Fibroblast of skin of scalp (primary cell): Measurements from ENCODE around the gene LTA.

Experiments used
- DNase-seq: peaks from one replicate; pipeline ENCODE4 v3.0.0-alpha.2; 2013

LTA gene

DNA sequence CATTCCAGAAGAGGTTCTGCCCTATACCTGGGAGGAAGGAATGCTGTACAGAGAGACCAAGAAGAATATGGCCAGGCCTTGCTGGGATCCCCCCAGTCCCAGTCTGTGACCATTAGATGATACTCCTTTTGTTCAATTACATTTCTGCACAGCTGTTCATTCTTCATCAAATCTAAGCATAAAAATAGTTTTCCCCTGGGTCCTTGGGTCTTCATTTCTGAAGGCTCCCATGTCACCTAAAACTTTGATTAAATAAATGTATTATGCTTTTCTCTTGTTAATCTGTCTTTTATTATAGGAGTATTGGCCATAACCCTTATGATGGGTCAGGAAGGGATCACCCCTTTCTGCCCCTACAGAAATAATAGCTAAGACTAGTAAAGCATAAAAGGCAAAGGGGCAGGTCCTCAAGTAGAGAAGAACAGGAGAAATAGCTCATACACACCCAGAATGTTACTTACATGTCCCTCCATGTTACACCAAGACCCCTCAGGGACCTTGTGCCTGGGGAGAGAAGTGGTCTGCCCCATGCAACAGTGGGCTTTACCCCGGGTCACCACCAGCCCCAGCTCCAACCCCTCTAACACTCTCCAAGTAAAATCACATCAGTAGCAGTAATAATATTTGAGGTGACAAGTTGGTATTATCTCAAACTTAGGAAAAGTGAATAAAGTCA is 2.1 kb upstream of the LTA start:
- DNase-seq = no peak

DNA sequence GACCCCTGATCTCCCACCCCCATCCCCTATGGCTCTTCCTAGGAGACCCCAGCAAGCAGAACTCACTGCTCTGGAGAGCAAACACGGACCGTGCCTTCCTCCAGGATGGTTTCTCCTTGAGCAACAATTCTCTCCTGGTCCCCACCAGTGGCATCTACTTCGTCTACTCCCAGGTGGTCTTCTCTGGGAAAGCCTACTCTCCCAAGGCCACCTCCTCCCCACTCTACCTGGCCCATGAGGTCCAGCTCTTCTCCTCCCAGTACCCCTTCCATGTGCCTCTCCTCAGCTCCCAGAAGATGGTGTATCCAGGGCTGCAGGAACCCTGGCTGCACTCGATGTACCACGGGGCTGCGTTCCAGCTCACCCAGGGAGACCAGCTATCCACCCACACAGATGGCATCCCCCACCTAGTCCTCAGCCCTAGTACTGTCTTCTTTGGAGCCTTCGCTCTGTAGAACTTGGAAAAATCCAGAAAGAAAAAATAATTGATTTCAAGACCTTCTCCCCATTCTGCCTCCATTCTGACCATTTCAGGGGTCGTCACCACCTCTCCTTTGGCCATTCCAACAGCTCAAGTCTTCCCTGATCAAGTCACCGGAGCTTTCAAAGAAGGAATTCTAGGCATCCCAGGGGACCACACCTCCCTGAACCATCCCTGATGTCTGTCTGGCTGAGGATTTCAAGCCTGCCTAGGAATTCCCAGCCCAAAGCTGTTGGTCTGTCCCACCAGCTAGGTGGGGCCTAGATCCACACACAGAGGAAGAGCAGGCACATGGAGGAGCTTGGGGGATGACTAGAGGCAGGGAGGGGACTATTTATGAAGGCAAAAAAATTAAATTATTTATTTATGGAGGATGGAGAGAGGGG is 1.4 kb downstream of the LTA start:
- DNase-seq = no peak

DNA sequence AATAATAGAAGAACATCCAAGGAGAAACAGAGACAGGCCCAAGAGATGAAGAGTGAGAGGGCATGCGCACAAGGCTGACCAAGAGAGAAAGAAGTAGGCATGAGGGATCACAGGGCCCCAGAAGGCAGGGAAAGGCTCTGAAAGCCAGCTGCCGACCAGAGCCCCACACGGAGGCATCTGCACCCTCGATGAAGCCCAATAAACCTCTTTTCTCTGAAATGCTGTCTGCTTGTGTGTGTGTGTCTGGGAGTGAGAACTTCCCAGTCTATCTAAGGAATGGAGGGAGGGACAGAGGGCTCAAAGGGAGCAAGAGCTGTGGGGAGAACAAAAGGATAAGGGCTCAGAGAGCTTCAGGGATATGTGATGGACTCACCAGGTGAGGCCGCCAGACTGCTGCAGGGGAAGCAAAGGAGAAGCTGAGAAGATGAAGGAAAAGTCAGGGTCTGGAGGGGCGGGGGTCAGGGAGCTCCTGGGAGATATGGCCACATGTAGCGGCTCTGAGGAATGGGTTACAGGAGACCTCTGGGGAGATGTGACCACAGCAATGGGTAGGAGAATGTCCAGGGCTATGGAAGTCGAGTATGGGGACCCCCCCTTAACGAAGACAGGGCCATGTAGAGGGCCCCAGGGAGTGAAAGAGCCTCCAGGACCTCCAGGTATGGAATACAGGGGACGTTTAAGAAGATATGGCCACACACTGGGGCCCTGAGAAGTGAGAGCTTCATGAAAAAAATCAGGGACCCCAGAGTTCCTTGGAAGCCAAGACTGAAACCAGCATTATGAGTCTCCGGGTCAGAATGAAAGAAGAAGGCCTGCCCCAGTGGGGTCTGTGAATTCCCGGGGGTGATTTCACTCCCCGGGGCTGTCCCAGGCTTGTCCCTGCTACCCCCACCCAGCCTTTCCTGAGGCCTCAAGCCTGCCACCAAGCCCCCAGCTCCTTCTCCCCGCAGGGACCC is 2.3 kb downstream of the LTA start:
- DNase-seq = no peak

DNA sequence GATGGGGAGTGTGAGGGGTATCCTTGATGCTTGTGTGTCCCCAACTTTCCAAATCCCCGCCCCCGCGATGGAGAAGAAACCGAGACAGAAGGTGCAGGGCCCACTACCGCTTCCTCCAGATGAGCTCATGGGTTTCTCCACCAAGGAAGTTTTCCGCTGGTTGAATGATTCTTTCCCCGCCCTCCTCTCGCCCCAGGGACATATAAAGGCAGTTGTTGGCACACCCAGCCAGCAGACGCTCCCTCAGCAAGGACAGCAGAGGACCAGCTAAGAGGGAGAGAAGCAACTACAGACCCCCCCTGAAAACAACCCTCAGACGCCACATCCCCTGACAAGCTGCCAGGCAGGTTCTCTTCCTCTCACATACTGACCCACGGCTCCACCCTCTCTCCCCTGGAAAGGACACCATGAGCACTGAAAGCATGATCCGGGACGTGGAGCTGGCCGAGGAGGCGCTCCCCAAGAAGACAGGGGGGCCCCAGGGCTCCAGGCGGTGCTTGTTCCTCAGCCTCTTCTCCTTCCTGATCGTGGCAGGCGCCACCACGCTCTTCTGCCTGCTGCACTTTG is 3.3 kb downstream of the LTA start, which contains the start of gene TNF:
Gene TNF, plus strand, starts transcription at position 231 of the 567 bp plus-strand sequence. Its CDS starts 177 bp downstream, at position 408.
- DNase-seq = no peak

DNA sequence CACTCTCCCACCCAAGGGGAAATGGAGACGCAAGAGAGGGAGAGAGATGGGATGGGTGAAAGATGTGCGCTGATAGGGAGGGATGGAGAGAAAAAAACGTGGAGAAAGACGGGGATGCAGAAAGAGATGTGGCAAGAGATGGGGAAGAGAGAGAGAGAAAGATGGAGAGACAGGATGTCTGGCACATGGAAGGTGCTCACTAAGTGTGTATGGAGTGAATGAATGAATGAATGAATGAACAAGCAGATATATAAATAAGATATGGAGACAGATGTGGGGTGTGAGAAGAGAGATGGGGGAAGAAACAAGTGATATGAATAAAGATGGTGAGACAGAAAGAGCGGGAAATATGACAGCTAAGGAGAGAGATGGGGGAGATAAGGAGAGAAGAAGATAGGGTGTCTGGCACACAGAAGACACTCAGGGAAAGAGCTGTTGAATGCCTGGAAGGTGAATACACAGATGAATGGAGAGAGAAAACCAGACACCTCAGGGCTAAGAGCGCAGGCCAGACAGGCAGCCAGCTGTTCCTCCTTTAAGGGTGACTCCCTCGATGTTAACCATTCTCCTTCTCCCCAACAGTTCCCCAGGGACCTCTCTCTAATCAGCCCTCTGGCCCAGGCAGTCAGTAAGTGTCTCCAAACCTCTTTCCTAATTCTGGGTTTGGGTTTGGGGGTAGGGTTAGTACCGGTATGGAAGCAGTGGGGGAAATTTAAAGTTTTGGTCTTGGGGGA is 4.0 kb downstream of the LTA start:
- DNase-seq = no peak

DNA sequence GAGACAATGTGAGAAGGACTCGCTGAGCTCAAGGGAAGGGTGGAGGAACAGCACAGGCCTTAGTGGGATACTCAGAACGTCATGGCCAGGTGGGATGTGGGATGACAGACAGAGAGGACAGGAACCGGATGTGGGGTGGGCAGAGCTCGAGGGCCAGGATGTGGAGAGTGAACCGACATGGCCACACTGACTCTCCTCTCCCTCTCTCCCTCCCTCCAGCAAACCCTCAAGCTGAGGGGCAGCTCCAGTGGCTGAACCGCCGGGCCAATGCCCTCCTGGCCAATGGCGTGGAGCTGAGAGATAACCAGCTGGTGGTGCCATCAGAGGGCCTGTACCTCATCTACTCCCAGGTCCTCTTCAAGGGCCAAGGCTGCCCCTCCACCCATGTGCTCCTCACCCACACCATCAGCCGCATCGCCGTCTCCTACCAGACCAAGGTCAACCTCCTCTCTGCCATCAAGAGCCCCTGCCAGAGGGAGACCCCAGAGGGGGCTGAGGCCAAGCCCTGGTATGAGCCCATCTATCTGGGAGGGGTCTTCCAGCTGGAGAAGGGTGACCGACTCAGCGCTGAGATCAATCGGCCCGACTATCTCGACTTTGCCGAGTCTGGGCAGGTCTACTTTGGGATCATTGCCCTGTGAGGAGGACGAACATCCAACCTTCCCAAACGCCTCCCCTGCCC is 4.9 kb downstream of the LTA start:
- DNase-seq = no peak

DNA sequence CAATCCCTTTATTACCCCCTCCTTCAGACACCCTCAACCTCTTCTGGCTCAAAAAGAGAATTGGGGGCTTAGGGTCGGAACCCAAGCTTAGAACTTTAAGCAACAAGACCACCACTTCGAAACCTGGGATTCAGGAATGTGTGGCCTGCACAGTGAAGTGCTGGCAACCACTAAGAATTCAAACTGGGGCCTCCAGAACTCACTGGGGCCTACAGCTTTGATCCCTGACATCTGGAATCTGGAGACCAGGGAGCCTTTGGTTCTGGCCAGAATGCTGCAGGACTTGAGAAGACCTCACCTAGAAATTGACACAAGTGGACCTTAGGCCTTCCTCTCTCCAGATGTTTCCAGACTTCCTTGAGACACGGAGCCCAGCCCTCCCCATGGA is 5.5 kb downstream of the LTA start:
- no peak for DNase-seq

DNA sequence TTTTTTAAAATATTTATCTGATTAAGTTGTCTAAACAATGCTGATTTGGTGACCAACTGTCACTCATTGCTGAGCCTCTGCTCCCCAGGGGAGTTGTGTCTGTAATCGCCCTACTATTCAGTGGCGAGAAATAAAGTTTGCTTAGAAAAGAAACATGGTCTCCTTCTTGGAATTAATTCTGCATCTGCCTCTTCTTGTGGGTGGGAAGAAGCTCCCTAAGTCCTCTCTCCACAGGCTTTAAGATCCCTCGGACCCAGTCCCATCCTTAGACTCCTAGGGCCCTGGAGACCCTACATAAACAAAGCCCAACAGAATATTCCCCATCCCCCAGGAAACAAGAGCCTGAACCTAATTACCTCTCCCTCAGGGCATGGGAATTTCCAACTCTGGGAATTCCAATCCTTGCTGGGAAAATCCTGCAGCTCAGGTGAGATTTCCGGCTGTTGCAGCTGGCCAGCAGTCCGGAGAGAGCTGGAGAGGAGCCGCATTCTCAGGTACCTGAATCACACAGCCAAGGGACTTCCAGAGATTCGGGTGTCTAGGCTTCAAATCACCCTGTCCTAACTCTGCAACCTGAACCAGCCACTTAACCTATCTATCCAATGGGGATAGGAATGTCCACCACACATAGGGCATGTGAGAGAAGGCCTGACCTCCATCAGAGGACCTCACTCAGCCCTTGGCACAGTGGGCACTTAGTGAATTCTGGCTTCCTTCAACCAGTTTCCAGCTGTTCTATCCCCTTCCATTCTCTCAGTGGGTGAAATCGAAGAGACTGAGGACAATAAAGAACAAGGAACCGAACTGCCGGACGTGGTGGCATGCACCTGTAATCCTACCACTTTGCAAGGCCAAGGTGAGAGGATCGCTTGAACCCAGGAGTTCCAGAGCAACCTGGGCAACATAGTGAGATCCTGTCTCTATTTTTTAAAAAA is 6.4 kb downstream of the LTA start:
- DNase-seq = no peak

DNA sequence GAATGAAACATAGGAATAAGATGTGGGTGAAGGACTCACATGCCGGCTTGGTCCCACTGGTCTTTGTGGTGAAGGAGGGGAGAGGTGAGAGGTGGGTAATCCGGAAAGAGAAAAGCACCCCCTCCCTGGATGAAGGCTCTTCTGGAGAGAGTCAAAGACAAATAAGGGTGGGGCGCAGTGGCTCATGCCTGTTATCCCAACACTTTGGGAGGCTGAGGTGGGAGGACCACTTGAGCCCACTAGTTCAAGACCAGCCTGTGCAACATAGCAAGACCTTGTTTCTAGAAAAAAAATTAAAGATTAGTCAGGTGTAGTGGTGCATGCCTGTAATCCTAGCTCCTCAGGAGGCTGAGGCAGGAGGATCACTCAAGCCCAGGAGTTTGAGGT is 7.0 kb downstream of the LTA start:
- DNase-seq = no peak

DNA sequence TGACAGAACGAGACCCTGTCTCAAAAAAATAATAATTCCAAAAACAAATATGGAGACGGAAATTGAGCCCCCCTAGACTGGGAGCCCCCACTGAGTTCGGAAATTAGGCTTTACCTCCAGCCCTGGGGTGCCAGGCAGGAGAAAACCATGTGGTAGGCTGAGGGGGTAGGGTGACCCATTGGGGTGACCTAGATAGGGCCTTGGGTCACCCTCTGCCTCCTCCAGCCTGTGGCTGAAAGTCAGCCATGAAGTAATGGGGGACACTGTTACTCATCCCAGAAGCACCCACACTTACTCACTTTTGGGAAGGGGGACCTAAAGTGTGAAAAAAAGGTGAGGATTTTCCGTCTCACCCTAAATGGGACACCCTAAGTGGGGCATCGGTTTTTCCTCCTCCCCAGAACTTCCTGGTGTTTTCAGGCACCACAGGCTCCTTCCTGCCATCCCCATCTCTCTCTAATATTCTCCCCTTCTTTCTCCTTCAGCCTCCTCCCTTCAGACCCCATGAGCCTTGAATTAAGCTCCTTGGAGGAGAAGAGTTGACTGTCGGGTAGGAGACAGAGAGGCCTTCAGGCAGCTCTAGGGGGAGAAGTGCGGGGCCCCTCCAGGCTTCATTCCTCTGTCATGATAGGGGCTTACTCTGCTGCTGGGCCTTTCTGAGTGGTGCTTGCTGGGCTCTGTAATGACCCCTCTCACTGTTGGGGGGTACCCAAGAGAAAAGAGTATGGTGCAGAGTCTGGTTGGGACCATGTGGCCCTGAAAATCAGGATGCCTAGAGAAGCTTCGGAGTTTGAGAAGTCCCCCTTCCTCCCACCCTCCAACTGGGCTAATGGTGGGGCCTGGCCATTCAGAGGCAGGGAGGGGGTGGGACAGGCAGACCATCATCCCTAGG is 7.7 kb downstream of the LTA start:
- no peak for DNase-seq

DNA sequence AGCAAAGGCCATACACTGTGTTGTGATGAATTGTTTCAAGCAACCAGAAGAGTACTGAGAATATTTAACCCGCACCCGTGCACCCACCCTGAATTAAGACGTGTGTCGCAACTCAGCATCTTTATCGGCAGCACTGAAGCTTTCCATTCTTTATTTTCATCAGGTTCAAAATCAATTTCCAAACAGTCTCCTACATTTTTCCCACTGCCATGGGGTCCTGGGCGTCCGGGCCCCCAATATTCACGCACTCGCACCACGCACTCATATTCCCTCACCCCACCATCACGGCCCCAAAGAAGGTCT is 8.3 kb downstream of the LTA start:
- DNase-seq = no peak

DNA sequence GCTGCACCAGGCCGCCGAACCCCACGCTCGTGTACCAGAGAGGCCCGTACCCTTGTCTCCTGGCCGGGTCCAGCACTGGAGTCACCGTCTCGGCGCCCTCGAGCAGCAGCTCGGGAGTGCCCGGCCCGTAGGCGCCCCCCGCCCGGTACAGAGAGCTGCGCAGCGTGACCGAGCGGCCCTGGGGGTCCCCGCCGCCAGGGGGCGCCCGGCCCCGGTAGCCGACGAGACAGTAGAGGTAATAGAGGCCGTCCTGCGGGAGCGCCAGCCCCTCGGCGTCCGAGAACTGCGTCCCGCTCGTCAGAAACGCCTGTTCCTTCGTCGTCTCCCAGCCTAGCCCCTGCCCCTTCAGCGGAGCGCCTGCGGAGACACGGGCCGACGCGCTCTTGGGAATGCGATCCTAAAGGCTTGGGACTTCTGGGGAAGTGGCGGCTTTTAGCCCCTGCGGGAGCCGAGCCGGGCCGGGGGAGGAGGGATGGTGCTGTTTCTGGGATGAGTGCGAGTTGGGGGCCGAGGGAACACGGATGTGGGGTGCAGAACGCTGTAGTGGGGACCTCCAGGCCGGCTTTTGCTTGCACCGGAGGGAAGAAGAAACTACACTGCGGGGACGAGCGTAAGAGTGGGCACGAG is 8.8 kb downstream of the LTA start:
- DNase-seq = peak; percentile 79

DNA sequence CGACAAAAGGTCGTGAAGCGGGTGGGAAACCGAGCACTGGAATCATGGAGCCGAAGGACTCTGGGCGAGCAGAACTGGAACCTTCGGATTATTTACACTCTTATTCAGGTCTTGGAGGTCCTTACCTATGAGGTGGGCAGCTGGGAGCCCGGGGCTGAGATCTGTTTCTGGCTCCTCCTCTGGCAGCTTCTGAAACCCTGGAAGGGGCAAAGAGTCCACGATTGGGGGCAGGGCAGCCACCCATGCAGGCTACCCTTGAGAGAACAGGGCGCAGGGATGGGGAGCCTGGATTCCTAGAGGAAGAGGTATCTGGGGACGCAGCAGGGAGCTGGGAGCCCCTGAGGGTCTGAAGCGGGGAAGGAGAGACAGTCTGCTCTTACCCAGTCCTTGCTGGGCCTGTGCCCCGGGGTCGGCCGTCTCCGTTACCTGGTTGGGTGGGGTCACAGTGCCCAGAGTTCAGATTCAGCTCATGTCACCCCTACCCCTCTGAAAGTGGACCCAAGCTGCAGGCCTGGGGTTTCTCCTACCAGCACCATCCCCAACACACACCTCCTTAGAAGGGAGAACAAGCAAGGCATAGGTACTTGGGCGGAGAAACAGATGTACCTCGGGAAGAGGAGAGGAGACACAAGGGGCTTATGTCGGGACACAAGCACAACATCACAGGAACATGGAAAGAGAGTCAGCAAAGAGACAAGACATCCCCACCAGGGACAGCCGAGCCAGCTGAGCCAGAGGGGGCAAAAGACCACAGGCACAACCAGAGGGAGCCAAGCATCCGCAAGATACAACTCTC is 9.5 kb downstream of the LTA start:
- peak; percentile 12 for DNase-seq

DNA sequence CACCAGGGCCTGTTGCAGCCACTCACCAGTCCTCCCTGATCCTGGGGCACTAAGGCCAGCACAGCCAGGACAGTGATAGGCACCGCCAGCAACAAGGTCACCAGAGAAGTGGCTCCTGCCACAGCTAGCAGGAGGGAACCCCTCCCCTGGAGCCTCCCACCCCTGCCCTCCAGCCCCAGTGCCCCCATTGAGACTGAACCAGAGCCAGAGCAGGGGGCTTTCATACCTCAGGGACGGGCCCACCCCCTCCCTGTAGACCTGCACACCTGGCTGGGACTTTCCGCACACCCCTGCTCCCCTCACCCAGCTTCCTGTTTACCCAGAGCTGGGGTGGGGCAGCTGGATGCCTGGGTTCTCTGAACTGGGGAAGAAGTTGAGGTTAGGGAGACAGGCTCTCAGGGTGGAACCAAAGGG is 10.1 kb downstream of the LTA start, which contains the start of gene LTB:
Gene LTB, minus strand, starts transcription at position 195 of the 414 bp plus-strand sequence. Its CDS starts 7 bp downstream, at position 188.
- no peak for DNase-seq

DNA sequence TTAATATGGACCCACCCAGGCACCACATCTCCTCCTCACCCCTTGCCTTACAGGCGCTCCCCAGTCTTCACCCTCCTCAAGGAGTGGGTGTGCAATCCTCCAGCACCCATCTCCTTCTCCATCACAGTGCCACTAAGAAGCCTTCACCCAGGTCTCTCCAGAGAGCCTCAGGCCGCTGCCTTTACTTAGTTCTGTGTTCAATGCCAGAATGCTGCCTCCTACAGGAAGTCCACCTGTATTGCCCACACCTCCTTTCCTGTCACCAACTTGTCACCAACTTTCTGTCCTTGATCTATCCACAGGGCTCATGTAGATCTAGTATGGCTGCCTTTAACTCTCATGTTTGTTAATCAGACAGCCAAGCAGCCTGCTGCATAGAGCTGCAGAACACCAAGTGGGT is 13.4 kb downstream of the LTA start:
- DNase-seq = no peak

DNA sequence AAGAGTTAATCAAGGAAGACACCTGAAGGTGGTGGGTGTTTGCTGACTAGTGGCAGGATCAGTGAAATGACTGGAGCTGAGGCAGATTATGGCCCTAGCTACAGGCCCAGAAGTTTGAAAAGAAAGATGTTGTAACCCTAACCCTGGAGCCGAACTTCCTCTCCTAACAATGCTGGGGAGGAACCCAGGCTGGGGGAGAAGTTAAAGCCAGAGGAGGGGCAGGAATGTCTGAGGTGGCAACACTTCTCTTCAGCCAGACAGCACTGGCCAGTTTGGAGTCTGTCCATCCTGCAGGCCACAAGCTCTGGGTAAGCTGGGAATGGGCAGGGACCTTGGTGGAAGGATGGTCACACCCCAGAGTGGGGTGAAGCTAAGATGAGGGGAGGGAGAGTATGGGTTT is 13.9 kb downstream of the LTA start, which contains the start of gene LST1:
Gene LST1, plus strand, starts transcription at position 270 of the 400 bp plus-strand sequence. CDS start 1,023 bp downstream, outside the sequence.
- no peak for DNase-seq

DNA sequence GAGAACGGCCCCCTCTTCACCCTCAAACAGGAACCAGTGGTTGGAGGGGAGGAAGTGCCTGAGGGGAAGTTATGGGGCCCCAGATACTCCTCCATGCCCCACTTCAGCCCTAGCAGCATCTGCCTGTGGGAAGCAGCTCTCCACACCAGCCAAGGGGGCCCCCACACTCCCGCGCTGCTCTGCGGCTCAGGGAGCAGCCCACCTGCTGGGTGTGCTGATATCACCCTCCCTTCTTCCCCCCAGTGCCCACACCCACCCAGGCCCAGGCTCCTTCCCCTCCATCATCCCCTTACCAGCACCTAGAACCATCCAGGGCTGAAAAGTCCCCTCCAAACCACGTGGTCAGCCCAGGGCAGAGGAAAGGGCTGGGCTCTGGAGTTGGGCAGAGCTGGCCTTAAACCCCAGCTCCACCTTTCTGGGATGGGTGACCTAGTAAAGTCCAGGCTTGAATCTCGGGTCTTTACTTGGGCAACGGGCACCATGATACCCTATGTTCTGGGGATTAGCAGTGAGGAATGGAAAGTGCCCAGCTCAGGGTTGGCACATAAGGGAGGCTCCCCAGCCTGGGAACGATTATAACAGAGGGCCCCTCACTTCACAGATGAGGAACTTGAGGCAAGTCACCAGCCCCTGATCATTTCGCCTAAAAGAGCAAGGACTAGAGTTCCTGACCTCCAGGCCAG is 14.7 kb downstream of the LTA start:
- DNase-seq = no peak
